ENCODE measurements around the gene DHRS7B.
A peak's percentile ranks its signal among the peaks of the same experiment; 100 is the strongest.
"Not testable (repeated sequence)": the region's sequence is repeated elsewhere in the genome, so short reads cannot be mapped to it uniquely, and the experiment has no call there.

The DHRS7B gene, protein sequence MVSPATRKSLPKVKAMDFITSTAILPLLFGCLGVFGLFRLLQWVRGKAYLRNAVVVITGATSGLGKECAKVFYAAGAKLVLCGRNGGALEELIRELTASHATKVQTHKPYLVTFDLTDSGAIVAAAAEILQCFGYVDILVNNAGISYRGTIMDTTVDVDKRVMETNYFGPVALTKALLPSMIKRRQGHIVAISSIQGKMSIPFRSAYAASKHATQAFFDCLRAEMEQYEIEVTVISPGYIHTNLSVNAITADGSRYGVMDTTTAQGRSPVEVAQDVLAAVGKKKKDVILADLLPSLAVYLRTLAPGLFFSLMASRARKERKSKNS

DNA sequence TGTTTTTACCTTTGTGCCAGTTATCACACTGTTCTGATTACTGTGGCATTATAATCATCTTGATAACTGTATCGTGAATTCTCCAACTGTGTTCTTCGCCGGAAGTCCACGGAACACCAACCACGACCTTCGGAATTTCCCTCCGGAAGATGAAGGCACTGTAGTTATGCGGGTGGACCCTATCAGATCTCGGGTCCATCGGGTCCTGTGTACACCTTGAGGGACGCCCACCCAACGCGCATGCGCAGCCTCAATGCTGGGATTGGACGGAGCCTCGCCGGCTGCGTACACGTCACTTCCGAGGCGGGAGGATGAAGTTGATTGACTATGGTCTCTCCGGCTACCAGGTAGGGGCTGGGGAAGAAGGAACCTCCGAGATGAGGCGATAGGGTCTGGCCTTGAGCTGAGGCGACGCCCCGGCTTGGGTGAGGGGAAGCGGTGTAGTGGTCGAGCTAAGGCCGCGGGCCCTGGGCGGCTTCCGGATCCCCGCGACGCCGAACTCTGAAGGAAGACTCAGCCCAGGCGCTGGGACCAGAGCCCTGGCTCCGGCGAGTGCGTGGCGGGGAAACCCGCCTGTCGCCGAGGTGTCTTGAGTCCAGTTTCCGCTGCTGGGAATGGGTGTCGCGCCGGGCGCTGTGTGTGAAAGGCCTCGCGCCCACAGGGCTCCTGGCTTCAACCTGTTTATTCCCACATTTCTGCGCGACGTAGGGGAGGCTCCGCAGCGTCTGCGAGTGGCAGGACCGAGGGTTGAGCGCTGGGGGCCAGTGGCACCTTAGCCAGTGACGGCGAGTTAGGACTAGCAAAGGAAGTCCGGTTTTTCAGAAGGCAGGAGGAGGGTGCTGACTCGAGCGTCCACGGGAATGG is at the start of gene DHRS7B:
TSS of gene DHRS7B (plus strand) at position 320 of the 864 bp plus-strand sequence. CDS start at position 328, 8 bp downstream.
- Histone ChIP-seq H4K20me1 (peaks cover 0 to 9% (median 0%) of the 10 kb centered on the region in 11 experiments; a peak in 4 of 22 replicates), H3K27ac (peak within 1 kb of the TSS; percentile 75 to 94 (median 87)), H3K9me3 (replicated peaks in 1 of 11) (no peaks in the 10 kb centered on the region), H3K27me3 (no peaks in the 10 kb centered on the region), H3K36me3 (no peaks in the 10 kb centered on the region), H3K4me1 (peaks cover 31 to 48% (median 39%) of the 10 kb centered on the region in 10 experiments), H3K4me2 (peak within 1 kb of the TSS; percentile 77 to 97 (median 93)), H3K9ac (peak within 1 kb of the TSS; percentile 83 to 93 (median 86)), H3K4me3 (peak within 1 kb of the TSS; percentile 72 to 97 (median 86))
- TF ChIP-seq Cebpa-rat (IDR thresholded peaks at IDR 0.05) = no peak

DNA sequence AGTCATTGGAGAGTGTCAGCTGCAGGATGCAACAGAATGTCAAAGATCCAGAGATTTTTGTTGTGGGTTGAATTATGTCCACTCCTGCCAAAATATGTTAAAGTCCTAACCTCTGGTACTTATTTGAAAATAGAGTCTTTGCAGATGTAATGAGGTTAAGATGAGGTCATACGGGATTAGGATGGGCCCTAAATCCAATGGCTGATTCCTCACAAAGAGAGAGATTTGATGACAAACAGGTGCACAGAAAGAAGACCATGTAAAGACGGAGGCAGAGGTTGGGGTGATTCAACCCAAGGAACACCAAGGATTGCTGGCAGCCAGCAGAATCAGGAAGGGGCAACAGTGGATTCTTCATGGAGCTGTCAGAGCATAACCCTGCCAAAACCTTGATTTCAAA is 49.5 kb upstream of the DHRS7B start:
- H3K27me3 ChIP-seq = no peaks in the 10 kb centered on the region
- H3K36me3 ChIP-seq = no peaks in the 10 kb centered on the region
- no peak overlapping the region for H3K27ac ChIP-seq
- peaks cover 7 to 27% (median 20%) of the 10 kb centered on the region in 11 experiments; a peak in 20 of 22 replicates for H3K9me3 ChIP-seq (replicated peaks in 1 of 11)
- peaks cover 6 to 16% (median 10%) of the 10 kb centered on the region in 10 experiments; a peak in 15 of 20 replicates for H3K4me1 ChIP-seq
- H3K9ac ChIP-seq = no peak overlapping the region
- no peak for TF ChIP-seq Cebpa-rat (IDR thresholded peaks at IDR 0.05)
- H3K4me3 ChIP-seq = no peak overlapping the region
- H4K20me1 ChIP-seq = no peaks in the 10 kb centered on the region
- no peak overlapping the region for H3K4me2 ChIP-seq

DNA sequence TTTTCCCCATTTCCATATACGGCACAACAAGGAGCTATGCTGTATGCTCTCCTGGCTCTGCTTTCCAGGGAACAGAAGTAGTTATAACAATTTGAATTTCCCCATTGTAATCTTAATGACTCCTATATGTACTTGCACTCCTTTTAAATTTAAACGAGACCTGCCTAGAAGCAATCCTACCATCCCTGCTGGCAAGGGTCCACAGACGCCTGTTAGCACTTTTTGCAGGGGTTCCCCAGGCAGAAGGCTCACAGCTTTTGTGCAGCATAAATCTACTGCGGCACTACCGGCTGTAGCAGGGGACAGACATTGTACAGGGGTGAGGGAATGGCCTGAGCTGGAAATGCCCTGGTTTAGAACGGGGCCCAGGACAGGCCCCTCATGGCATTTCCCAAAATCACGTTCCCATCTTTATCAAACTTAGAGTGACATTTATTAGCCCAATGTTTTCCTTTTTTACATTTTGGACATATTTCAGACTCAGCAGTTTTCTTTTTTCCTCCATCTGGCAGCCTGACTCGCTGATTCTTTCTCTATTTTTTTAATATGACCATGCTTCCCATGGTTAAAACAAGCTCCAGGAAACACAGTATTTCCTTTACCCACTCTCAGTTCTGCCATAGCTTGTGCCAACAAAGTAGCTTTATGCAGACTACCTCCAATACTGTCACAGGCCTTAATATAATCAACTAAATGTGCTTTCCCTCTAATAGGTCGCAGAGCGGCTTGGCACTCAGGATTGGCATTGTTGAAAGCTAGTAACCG is 48.6 kb upstream of the DHRS7B start:
- H3K27me3 ChIP-seq = no peaks in the 10 kb centered on the region
- TF ChIP-seq Cebpa-rat (IDR thresholded peaks at IDR 0.05) = no peak
- peak overlapping the region; percentile 18 to 56 (median 33); a peak in 21 of 22 replicates for H3K4me2 ChIP-seq
- H3K4me3 ChIP-seq = no peak overlapping the region
- H3K27ac ChIP-seq = no peak overlapping the region
- peaks cover 10 to 28% (median 20%) of the 10 kb centered on the region in 11 experiments; a peak in 20 of 22 replicates for H3K9me3 ChIP-seq (replicated peaks in 1 of 11)
- peak overlapping the region in 1 of 11 experiments; percentile 12; a peak in 1 of 22 replicates for H3K9ac ChIP-seq
- H3K36me3 ChIP-seq = no peaks in the 10 kb centered on the region
- H4K20me1 ChIP-seq = no peaks in the 10 kb centered on the region
- peaks cover 6 to 18% (median 10%) of the 10 kb centered on the region in 10 experiments; a peak in 17 of 20 replicates for H3K4me1 ChIP-seq

DNA sequence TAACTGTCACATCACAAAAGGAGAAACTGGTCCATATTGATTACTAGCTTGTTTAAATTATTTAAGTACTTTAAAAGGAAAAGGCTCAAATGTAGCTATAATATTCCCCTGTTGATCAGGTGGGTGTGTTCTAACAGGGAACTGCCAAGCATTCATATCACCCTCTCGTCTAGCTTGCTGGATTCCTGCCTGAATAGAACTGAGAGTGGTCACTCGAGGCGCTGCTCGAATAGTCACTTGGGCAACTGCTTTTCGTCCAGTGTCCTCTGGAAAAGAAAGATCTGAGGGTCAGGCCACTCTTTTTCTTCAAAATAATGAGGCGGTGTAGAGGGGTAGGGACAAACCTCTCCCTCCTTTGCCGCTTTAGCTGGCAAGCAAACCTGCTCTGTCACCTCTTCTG is 47.6 kb upstream of the DHRS7B start:
- peak overlapping the region in 3 of 11 experiments; percentile 25 to 55 (median 33); a peak in 4 of 22 replicates for H3K4me2 ChIP-seq

DNA sequence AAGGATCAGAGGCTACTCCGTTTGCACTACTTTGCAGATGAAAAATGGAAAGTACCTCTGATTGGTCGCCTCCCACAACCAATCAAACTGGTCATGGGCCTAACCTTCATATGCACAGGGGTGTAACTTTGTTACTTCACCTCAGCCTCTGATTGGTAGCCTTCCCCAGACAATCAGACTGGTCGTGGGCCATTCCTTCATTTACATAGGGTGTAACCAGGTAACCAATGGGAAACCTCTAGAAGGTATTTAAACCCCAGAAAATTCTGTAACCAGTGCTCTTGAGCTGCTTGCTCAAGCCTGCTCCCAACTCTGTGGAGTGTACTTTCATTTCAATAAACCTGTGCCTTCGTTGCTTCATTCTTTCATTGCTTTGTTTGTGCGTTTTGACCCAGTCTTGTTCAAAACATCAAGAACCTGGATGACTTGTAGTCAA is 44.7 kb upstream of the DHRS7B start:
- peaks cover 6 to 25% (median 16%) of the 10 kb centered on the region in 10 experiments; a peak in 18 of 20 replicates for H3K4me1 ChIP-seq
- H4K20me1 ChIP-seq = no peaks in the 10 kb centered on the region
- TF ChIP-seq Cebpa-rat (IDR thresholded peaks at IDR 0.05) = no peak

More for the DNA sequence above, 47.6 kb upstream of the DHRS7B start:
- no peak overlapping the region for H3K9ac ChIP-seq
- H3K27me3 ChIP-seq = no peaks in the 10 kb centered on the region
- H3K27ac ChIP-seq = no peak overlapping the region
- H3K4me1 ChIP-seq = peaks cover 6 to 28% (median 19%) of the 10 kb centered on the region in 10 experiments; a peak in 18 of 20 replicates
- H3K36me3 ChIP-seq = no peaks in the 10 kb centered on the region
- no peaks in the 10 kb centered on the region for H4K20me1 ChIP-seq
- TF ChIP-seq Cebpa-rat (IDR thresholded peaks at IDR 0.05) = no peak
- H3K9me3 ChIP-seq (replicated peaks in 1 of 11) = peaks cover 10 to 28% (median 20%) of the 10 kb centered on the region in 11 experiments; a peak in 20 of 22 replicates
- H3K4me3 ChIP-seq = no peak overlapping the region

DNA sequence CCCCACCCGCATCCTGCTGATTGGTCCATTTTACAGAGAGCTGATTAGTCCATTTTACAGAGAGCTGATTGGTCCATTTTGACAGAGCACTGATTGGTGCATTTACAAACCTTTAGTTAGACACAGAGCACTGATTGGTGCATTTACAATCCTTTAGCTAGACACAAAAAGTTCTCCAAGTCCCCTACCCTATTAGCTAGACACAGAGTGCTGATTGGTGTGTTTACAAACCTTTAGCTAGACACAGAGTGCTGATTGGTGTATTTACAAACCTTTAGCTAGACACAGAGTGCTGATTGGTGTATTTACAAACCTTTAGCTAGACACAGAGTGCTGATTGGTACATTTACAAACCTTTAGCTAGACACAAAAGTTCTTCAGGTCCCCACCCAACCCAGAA is 41.5 kb upstream of the DHRS7B start:
- Histone ChIP-seq H3K4me1 (peaks cover 5 to 20% (median 16%) of the 10 kb centered on the region in 10 experiments), H3K9me3 (replicated peaks in 1 of 11) (peaks cover 9 to 34% (median 23%) of the 10 kb centered on the region in 11 experiments; a peak in 21 of 22 replicates)
- H3K27me3 ChIP-seq, H3K36me3 ChIP-seq, H3K4me2 ChIP-seq, H4K20me1 ChIP-seq, H3K27ac ChIP-seq, H3K9ac ChIP-seq, H3K4me3 ChIP-seq: not testable (repeated sequence)

More for the DNA sequence above, 44.7 kb upstream of the DHRS7B start:
- H3K27ac ChIP-seq = no peak overlapping the region
- no peak overlapping the region for H3K4me3 ChIP-seq
- H3K4me2 ChIP-seq = no peak overlapping the region
- peaks cover 10 to 40% (median 30%) of the 10 kb centered on the region in 11 experiments; a peak in 21 of 22 replicates for H3K9me3 ChIP-seq (replicated peaks in 1 of 11)
- H3K27me3 ChIP-seq = no peaks in the 10 kb centered on the region
- H3K9ac ChIP-seq = no peak overlapping the region
- no peaks in the 10 kb centered on the region for H3K36me3 ChIP-seq

DNA sequence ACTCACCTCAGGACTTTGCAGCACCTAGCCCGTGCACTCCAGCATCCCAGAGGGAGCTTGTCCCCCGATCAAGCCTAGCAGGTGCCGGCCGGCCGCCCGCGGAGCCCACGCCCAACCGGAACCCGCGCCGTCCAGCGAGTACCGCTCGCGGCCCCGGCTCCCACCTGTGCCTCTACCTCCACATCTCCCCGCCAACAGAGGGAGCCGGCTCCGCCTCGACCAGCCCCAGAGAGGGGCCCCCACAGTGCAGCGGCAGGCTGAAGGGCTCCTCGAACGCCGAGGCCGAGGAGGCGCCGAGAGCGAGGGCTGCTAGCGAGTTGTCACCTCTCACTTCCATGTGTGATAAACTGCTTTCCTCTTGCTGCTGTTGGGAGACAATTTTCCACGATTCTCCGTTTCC is 41.1 kb upstream of the DHRS7B start:
- no peak overlapping the region for H3K9ac ChIP-seq
- H3K9me3 ChIP-seq (replicated peaks in 1 of 11) = peaks cover 9 to 29% (median 20%) of the 10 kb centered on the region in 11 experiments; a peak in 19 of 22 replicates
- no peak overlapping the region for H3K4me3 ChIP-seq
- H3K4me2 ChIP-seq = no peak overlapping the region
- H3K4me1 ChIP-seq = peaks cover 9 to 24% (median 20%) of the 10 kb centered on the region in 10 experiments
- no peaks in the 10 kb centered on the region for H4K20me1 ChIP-seq
- no peaks in the 10 kb centered on the region for H3K27me3 ChIP-seq
- H3K36me3 ChIP-seq = no peaks in the 10 kb centered on the region
- H3K27ac ChIP-seq = no peak overlapping the region
- no peak for TF ChIP-seq Cebpa-rat (IDR thresholded peaks at IDR 0.05)

DNA sequence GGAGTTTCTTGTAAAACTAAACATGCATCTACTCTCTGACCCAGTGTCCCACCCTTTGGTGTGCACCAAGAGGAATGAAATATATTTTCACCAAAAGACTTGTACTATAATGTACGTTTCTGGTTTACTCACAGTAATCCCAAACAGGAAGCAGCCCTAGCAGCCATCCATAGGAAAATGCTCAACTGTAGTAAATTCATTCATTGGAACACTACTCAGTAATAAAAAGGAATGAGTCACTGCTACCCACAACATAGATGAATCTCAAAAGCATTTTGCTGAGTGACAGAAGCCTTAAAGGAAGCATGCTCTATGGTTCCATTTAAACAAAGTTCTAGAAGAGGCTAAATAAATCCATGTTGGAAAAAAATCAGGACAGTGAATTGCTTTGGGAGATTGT is 37.6 kb upstream of the DHRS7B start:
- Histone ChIP-seq H3K4me1 (peaks cover 5 to 23% (median 15%) of the 10 kb centered on the region in 10 experiments), H3K36me3 (no peaks in the 10 kb centered on the region), H3K4me3 (no peak overlapping the region), H3K9ac (no peak overlapping the region), H3K27me3 (no peaks in the 10 kb centered on the region), H3K9me3 (replicated peaks in 1 of 11) (peaks cover 0 to 13% (median 9%) of the 10 kb centered on the region in 11 experiments; a peak in 9 of 22 replicates), H3K4me2 (peak overlapping the region in 2 of 11 experiments; percentile 15 to 55; a peak in 2 of 22 replicates), H3K27ac (no peak overlapping the region), H4K20me1 (no peaks in the 10 kb centered on the region)
- no peak for TF ChIP-seq Cebpa-rat (IDR thresholded peaks at IDR 0.05)
